Bronchial epithelial cell (primary cell): Measurements from ENCODE around the gene DMD. TPM values are rescaled to one million over a fixed set of nuclear protein-coding genes. Genes with fewer than 3 reads are reported as not detected.
"Not testable (repeated sequence)": the region's sequence is repeated elsewhere in the genome, so short reads cannot be mapped to it uniquely, and the experiment has no call there.

Experiments used
- DNase-seq: peaks from one replicate; pipeline ENCODE4 v3.0.0-alpha.2; 2010; ENCODE audit warnings: low read depth
- FAIRE-seq: peaks from 2 replicates; lab custom pipeline; 2011; peaks lifted over from hg19 to GRCh38; lab: Jason Lieb, UNC
- H3K27me3 ChIP-seq: 2 replicates; pipeline ENCODE4 v1.5.1; 2011; ENCODE audit warnings: low read length; ENCODE audit not compliant: control insufficient read depth, insufficient read depth
- H3K36me3 ChIP-seq: 2 replicates; pipeline ENCODE4 v1.5.1; 2011; ENCODE audit warnings: low read length; ENCODE audit not compliant: control insufficient read depth, insufficient read depth
- H3K4me3 ChIP-seq: 2 replicates; pipeline ENCODE4 v1.5.1; 2011; ENCODE audit warnings: mild to moderate bottlenecking, low read depth, low read length, control low read depth
- CTCF ChIP-seq: IDR thresholded peaks from 2 replicates; pipeline ENCODE4 v1.5.1; 2011; ENCODE audit warnings: mild to moderate bottlenecking, moderate library complexity, low read length, control low read depth, inconsistent platforms; ENCODE audit not compliant: insufficient read depth, severe bottlenecking
- total RNA-seq: library from RNA; depleted of rRNA; stranded (reverse); fragments of >200 nt; gene quantifications from 2 replicates; pipeline ENCODE4 v1.2.1, GENCODE V29; 2014

Gene DMD
- total RNA-seq, 1 donor from 2014 or later, result 4.5 TPM

- DNase-seq, result peak; percentile 65
- H3K36me3 ChIP-seq, result no peaks in the 10 kb centered on the region
- no peaks in the 10 kb centered on the region for H3K27me3 ChIP-seq
- FAIRE-seq, result no peak
- H3K4me3 ChIP-seq, result no peak overlapping the region
- TF ChIP-seq CTCF, result no peak
Observed at GRCh38 chrX:31397119-31397518, 1814.2 kb downstream of the DMD start.

GRCh38 chrX:31392513-31392912 lies 1818.8 kb downstream of the DMD start:
- DNase-seq (no peak), FAIRE-seq (no peak)
- H3K36me3 ChIP-seq, result no peaks in the 10 kb centered on the region
- H3K27me3 ChIP-seq, result no peaks in the 10 kb centered on the region
- no peak for TF ChIP-seq CTCF
- no peak overlapping the region for H3K4me3 ChIP-seq

GRCh38 chrX:31388946-31389345 lies 1822.4 kb downstream of the DMD start:
- FAIRE-seq, result no peak
- no peak overlapping the region for H3K4me3 ChIP-seq
- TF ChIP-seq CTCF, result no peak
- DNase-seq, result no peak
- H3K36me3 ChIP-seq, result no peaks in the 10 kb centered on the region
- no peaks in the 10 kb centered on the region for H3K27me3 ChIP-seq

- DNase-seq (no peak), FAIRE-seq (no peak)
- H3K4me3 ChIP-seq, result no peak overlapping the region
- H3K36me3 ChIP-seq, result no peaks in the 10 kb centered on the region
- TF ChIP-seq CTCF, result no peak
- no peaks in the 10 kb centered on the region for H3K27me3 ChIP-seq
Observed at GRCh38 chrX:31384471-31384870, 1826.9 kb downstream of the DMD start.

GRCh38 chrX:31383991-31384390 lies 1827.4 kb downstream of the DMD start:
- Histone ChIP-seq H3K36me3 (no peaks in the 10 kb centered on the region), H3K27me3 (no peaks in the 10 kb centered on the region), H3K4me3 (no peak overlapping the region)
- FAIRE-seq (no peak), DNase-seq (no peak)
- TF ChIP-seq CTCF, result no peak

- not testable (repeated sequence) for DNase-seq, H3K36me3 ChIP-seq, H3K4me3 ChIP-seq, H3K27me3 ChIP-seq, FAIRE-seq
Observed at GRCh38 chrX:31378973-31379372, 1832.4 kb downstream of the DMD start.

GRCh38 chrX:31377821-31378220 lies 1833.5 kb downstream of the DMD start:
- FAIRE-seq, H3K36me3 ChIP-seq, H3K27me3 ChIP-seq, H3K4me3 ChIP-seq, DNase-seq: not testable (repeated sequence)
